WI38 (cell line): ENCODE data around the gene LMO1.

Experiments used
- H3K4me3 ChIP-seq: 2 replicates; pipeline ENCODE4 v1.5.1; 2011; ENCODE audit warnings: low read depth, mild to moderate bottlenecking, control low read depth, low read length
- CTCF ChIP-seq: IDR thresholded peaks from 2 replicates; pipeline ENCODE4 v1.5.1; 2012; ENCODE audit warnings: low read depth, mild to moderate bottlenecking, control low read depth, low read length

The LMO1 gene

DNA sequence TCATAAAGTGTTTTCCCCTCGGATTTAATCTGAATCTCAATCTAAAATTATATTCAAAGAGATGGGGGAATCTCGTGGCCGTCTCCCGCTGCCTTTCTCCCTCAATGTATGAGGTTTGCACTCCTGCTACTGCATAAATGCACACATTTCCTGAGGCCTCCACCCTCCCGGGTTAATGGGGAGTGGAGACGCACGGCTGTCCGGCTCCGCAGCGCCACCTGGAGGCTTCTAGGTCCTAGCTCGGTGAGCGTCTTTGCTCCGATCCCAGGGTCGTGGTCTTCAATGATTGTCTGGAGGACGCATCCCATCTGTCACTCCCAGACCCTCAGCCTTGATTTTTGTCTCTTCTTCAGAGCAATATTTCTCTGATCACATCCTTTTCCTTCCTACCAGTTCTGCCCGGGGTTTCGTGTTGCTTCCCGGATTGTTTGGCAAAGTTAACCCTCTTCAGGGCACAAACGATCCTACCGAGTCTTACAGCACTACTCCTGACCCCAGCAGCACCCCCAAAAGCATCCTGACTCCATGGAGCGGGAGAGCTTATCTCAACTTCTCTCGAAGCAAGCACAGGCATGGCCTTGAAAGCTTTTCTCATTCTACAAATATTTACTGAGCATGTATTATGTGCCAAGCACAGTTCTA, at the start of gene LMO1:
Gene LMO1 (minus strand): TSS at position 110 of the 642 bp plus-strand sequence. CDS start 516 bp downstream, outside the sequence.
- peak; percentile 80 for TF ChIP-seq CTCF
- H3K4me3 ChIP-seq, result peak within 1 kb of the TSS; percentile 37

DNA sequence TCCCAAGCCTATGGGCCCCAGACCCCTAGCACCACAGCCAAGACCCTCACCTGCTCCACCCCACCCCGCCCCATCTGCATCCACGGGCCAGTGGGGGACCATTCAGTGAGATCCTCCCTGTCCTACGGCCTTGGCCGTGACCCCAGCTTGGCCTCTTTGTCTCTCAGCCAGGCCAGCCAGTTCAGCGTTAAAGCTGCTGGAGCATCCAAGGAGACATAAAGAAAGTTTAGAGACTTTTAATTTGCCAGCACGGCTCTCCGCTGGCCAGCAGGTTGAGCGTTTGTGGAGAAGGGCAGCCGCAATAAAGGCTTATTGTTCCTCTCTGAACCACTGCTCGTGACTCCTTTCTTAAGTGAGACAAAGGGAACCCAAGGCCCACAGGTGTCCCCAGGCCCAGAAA, 49.3 kb upstream of the LMO1 start:
- no peak for TF ChIP-seq CTCF
- no peak overlapping the region for H3K4me3 ChIP-seq

GRCh38 chr11:8311366-8311765, 47.7 kb upstream of the LMO1 start:
- H3K4me3 ChIP-seq, result no peak overlapping the region
- no peak for TF ChIP-seq CTCF

- no peak for TF ChIP-seq CTCF
- no peak overlapping the region for H3K4me3 ChIP-seq
These were observed 47.1 kb upstream of the LMO1 start for GRCh38 chr11:8310743-8311298.

DNA sequence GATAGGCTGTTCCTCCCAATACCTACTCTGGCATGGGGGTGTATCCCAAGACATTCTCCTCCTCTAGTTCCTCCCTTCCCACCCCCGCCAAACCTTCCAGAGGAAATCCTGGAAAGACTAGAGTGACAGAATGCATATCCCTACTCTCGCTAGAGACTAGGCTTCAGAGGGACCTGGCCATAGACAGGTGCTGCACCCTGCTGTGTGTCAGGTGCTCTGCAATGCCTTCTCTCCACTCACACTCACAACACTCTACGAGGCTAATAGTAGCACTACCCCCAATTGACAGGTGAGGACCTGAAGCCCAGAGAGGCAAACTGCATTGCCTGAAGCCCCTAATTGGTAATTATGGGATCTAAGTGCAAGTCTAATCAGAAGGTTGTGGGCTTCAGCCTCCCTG, 46.2 kb upstream of the LMO1 start:
- TF ChIP-seq CTCF, result no peak
- H3K4me3 ChIP-seq, result no peak overlapping the region

DNA sequence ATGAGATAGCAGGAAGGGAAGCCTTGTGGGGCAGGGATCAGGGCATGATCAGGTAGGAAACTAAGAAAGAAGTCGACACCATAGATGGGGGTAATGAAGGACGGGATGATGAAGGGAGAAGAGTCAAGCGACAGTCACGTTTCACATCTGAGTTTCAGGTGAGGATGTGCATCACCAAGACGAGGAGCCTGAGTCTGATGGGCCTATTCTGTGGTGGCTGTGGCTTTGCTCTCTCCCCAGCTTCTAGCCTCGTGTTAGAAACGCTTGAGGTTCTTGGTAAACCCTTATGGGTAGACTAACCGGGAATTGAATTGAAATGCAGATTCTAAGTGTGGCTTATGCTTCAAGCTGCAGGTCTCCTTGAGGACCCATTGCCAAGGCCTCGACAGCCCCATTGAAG, 45.6 kb upstream of the LMO1 start:
- no peak overlapping the region for H3K4me3 ChIP-seq
- no peak for TF ChIP-seq CTCF

DNA sequence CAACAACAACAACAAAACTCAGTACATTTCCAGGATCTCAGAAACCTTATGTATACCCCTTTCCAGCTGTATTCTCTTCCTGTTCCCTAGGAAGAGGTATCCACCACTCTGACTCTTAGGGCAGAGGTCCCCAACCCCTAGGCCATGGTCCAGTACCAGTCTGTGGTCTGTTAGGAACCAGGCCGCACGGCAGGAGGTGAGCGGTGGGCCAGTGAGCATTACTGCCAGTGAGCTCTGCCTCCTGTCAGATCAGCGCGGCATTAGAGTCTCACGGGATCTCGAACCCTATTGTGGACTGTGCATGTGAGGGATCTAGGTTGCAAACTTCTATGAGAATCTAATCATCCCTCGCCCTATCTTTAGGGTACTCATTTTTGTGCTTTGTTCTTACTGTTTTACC, 43.9 kb upstream of the LMO1 start:
- no peak overlapping the region for H3K4me3 ChIP-seq
- no peak for TF ChIP-seq CTCF
